PC-3 (cell line): ENCODE measurements around the gene NDRG2.

Experiments
- CTCF ChIP-seq: fragments of 300-600 bp; sonication (generic); conservative IDR thresholded peaks from 2 replicates; pipeline ENCODE4 v1.5.1; 2017; ENCODE audit warnings: antibody characterized with exemption, low read depth, mild to moderate bottlenecking, low read length
- EZH2 ChIP-seq: fragments of 300-600 bp; sonication (generic); IDR thresholded peaks from one replicate; pipeline ENCODE4 v1.6.1; 2017; ENCODE audit warnings: antibody characterized with exemption, mild to moderate bottlenecking, low read length; ENCODE audit not compliant: unreplicated experiment
- EZH2phosphoT487 ChIP-seq: fragments of 300-600 bp; sonication (generic); IDR thresholded peaks from 2 replicates; pipeline ENCODE4 v1.6.1; 2018; ENCODE audit warnings: mild to moderate bottlenecking, antibody characterized with exemption, low read length, borderline replicate concordance

DNA sequence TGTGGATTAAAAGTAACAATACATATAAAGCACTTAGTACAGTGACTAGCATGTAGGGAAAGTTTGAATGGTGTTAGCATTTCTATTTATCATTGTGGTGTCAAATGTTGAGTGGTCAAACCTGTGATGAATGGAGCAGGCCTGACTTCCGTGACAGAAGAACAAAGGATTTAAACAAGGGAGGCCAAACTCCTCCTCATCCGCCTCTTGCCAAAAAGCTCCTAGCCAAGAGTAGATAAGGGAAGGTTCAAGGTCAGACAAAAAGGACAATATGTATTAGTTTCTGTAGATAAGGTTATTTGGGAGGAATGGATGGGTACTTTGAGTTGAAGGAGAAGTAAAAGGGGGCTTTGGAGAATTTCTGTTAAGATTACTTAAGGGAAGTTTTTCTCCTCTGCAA, 23.8 kb upstream of the NDRG2 start:
- TF ChIP-seq EZH2 (no peak), CTCF (no peak), EZH2phosphoT487 (no peak)
